Tongue (tissue), 3 donors: ENCODE measurements around the gene CISD3. TPM values are rescaled to one million over a fixed set of nuclear protein-coding genes. Genes with fewer than 3 reads are reported as not detected.

Experiments
- DNase-seq: peaks from one replicate; pipeline ENCODE4 v3.0.0-alpha.2; 2015
- small RNA-seq: library from RNA; depleted of rRNA; stranded (forward); fragments of <200 nt; gene quantifications from one replicate; pipeline ENCODE3, GENCODE V24; 2014; ENCODE audit warnings: low replicate concordance
- total RNA-seq: library from RNA; depleted of rRNA; stranded (reverse); fragments of >200 nt; gene quantifications from one replicate; pipeline ENCODE4 v1.2.3, GENCODE V29; 2014

CISD3 gene
- total RNA-seq, 1 donor from 2014 or later, result 4.4 TPM

GRCh38 chr17:38779965-38780752 lies 50.0 kb downstream of the CISD3 start:
- DNase-seq, result no peak

- no peak for DNase-seq
Measured at GRCh38 chr17:38783227-38783626, 53.1 kb downstream of the CISD3 start.

Small RNAs within 50 kb of the gene (small RNA-seq; reads per million reads assigned to genes)
- 0.08 reads per million for gene MIR4726
- not detected for gene MIR4734
- 0.16 reads per million, percentile 9 among the genes with 10 or more reads in this experiment for gene RNA5SP440
- not detected for gene RNU6-866P

Other genes with a start within 250 kb of the CISD3 start
- gene SRCIN1, start 124.4 kb upstream of the CISD3 start, total RNA-seq, result 1.0 TPM
- gene EPOP, start 55.4 kb upstream of the CISD3 start, total RNA-seq, result not detected
- 42.2 TPM for gene MLLT6, start 25.1 kb upstream of the CISD3 start, total RNA-seq
- 8.0 TPM for gene PCGF2, start 18.0 kb downstream of the CISD3 start, total RNA-seq
- 64.7 TPM for gene PSMB3, start 22.4 kb downstream of the CISD3 start, total RNA-seq
- gene PIP4K2B, start 69.2 kb downstream of the CISD3 start, total RNA-seq, result 81.4 TPM
- gene CWC25, start 95.0 kb downstream of the CISD3 start, total RNA-seq, result 11.4 TPM
- 1,363 TPM for gene RPL23, start 123.4 kb downstream of the CISD3 start, total RNA-seq
- 67.1 TPM for gene LASP1, start 139.7 kb downstream of the CISD3 start, total RNA-seq
- gene FBXO47, start 237.1 kb downstream of the CISD3 start, total RNA-seq, result not detected